ENCODE results near the gene ELP4. TPM values are rescaled to one million over a fixed set of nuclear protein-coding genes. Genes with fewer than 3 reads are reported as not detected.

The ELP4 gene
- total RNA-seq, 1 experiment from 2014 or later, result 21.4 TPM

DNA sequence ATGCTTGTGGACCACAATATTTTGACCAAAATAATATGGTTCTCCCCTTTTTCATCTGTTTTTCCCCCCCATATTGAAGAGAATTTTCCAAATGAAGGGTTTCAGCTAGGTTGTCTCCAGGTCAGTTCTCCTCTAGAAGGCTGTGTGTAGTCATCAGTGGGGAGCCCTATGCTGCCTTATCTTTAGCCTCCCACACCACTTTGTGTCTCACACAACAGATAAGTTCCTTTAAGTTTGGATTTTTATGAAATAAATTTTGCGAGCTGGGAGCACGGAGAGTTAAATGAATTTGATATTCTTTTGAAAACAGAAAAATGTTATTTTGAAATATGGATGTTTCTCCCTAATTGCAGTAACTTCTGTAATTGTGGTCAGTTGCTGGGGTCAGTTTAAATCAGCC, 272.7 kb downstream of the ELP4 start:
- Histone ChIP-seq H3K36me3 (ENCODE audit: control insufficient read depth in 1 of 2, insufficient read depth in 2 of 2, low read length in 2 of 2) (no peaks in the 10 kb centered on the region), H3K27me3 (ENCODE audit: insufficient read depth, low read length) (no peaks in the 10 kb centered on the region), H3K79me2 (ENCODE audit: insufficient read depth, low read length) (no peaks in the 10 kb centered on the region), H3K27ac (ENCODE audit: low read depth, low read length) (no peak overlapping the region), H3K9me3 (ENCODE audit: control insufficient read depth in 1 of 2, insufficient read depth in 1 of 2, low read depth in 1 of 2, low read length in 2 of 2) (no peaks in the 10 kb centered on the region), H2AFZ (ENCODE audit: low read depth, low read length, poor library complexity, severe bottlenecking) (no peak overlapping the region), H3K4me1 (ENCODE audit: control insufficient read depth in 1 of 2, insufficient read depth in 2 of 2, low read length in 2 of 2) (no peaks in the 10 kb centered on the region), H4K20me1 (ENCODE audit: insufficient read depth) (no peaks in the 10 kb centered on the region), H3K4me2 (ENCODE audit: low read length) (no peak overlapping the region), H3K4me3 (replicated peaks in 1 of 2; ENCODE audit: low read depth in 1 of 2, low read length in 2 of 2) (no peak overlapping the region), H3K9ac (ENCODE audit: low read length) (no peak overlapping the region), H3K9me2 (ENCODE audit: insufficient read depth) (no peaks in the 10 kb centered on the region)
- ChIA-PET CTCF (no interaction called here), RAD21 (ENCODE audit: low non-redundant PET in 1 of 2, low total read pairs in 2 of 2, uncharacterized antibody in 2 of 2, unreplicated experiment in 2 of 2) (no interaction called here), POLR2A (no interaction called here)
- BruUV-seq (replicated peaks), result no TSS peak
- TF ChIP-seq, protein P1, sequence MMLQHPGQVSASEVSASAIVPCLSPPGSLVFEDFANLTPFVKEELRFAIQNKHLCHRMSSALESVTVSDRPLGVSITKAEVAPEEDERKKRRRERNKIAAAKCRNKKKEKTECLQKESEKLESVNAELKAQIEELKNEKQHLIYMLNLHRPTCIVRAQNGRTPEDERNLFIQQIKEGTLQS (IDR thresholded peaks at IDR 0.05), result no peak
- TF ChIP-seq POLR2AphosphoS5 (IDR thresholded peaks at IDR 0.05; ENCODE audit: low read depth, low read length), result no peak
- no peak for TF ChIP-seq CEBPB (IDR thresholded peaks at IDR 0.05; ENCODE audit: low read depth)
- TF ChIP-seq JUND (IDR thresholded peaks at IDR 0.05), result no peak
- no peak for TF ChIP-seq RAD21 (IDR thresholded peaks at IDR 0.05; ENCODE audit: low read depth)
- no peak for TF ChIP-seq TCF7L2 (IDR thresholded peaks at IDR 0.05; ENCODE audit: borderline replicate concordance, extremely low read depth, insufficient read depth, insufficient read length)
- intact Hi-C loops (cut with micrococcal nuclease), result no loop called here
- ATAC-seq, result no peak
- DNase-seq (ENCODE audit: low read depth, low spot score), result no peak

DNA sequence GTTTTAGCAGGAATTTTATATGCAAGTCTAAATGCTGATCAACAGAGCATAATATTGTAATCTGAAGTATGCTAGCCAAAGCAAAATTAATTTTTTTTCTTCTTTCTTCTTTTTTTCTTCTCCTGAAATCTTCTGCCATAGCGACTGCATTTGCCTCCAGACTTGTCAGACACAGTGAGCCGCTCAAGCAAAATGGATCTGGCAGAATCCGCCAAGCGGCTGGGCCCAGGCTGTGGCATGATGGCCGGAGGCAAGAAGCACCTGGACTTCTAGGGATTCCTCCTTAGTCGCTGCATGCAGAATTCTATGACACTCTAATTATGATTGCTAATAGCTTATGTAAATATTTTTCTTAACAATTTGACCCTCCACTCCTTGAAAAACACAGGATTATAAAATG, 273.7 kb downstream of the ELP4 start:
- Histone ChIP-seq H3K36me3 (ENCODE audit: control insufficient read depth in 1 of 2, insufficient read depth in 2 of 2, low read length in 2 of 2) (no peaks in the 10 kb centered on the region), H3K9ac (ENCODE audit: low read length) (no peak overlapping the region), H2AFZ (ENCODE audit: low read depth, low read length, poor library complexity, severe bottlenecking) (no peak overlapping the region), H3K27me3 (ENCODE audit: insufficient read depth, low read length) (no peaks in the 10 kb centered on the region), H3K27ac (ENCODE audit: low read depth, low read length) (no peak overlapping the region), H3K4me2 (ENCODE audit: low read length) (no peak overlapping the region), H3K4me1 (ENCODE audit: control insufficient read depth in 1 of 2, insufficient read depth in 2 of 2, low read length in 2 of 2) (no peaks in the 10 kb centered on the region), H3K9me2 (ENCODE audit: insufficient read depth) (no peaks in the 10 kb centered on the region), H4K20me1 (ENCODE audit: insufficient read depth) (no peaks in the 10 kb centered on the region), H3K79me2 (ENCODE audit: insufficient read depth, low read length) (no peaks in the 10 kb centered on the region), H3K4me3 (replicated peaks in 1 of 2; ENCODE audit: low read depth in 1 of 2, low read length in 2 of 2) (no peak overlapping the region), H3K9me3 (ENCODE audit: control insufficient read depth in 1 of 2, insufficient read depth in 1 of 2, low read depth in 1 of 2, low read length in 2 of 2) (no peaks in the 10 kb centered on the region)
- ChIA-PET CTCF (no interaction called here), POLR2A (no interaction called here), RAD21 (ENCODE audit: low non-redundant PET in 1 of 2, low total read pairs in 2 of 2, uncharacterized antibody in 2 of 2, unreplicated experiment in 2 of 2) (no interaction called here)
- intact Hi-C loops (cut with micrococcal nuclease), result no loop called here
- no TSS peak for BruUV-seq (replicated peaks)
- ATAC-seq (no peak), DNase-seq (ENCODE audit: low read depth, low spot score) (no peak)
- TF ChIP-seq CBX3 (IDR thresholded peaks at IDR 0.05; ENCODE audit: low read depth), result no peak
- TF ChIP-seq, protein P1 (IDR thresholded peaks at IDR 0.05), result no peak
- TF ChIP-seq RAD21 (IDR thresholded peaks at IDR 0.05; ENCODE audit: low read depth), result no peak
- TF ChIP-seq, protein P2, sequence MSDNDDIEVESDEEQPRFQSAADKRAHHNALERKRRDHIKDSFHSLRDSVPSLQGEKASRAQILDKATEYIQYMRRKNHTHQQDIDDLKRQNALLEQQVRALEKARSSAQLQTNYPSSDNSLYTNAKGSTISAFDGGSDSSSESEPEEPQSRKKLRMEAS (IDR thresholded peaks at IDR 0.05), result no peak
- TF ChIP-seq, protein P3, sequence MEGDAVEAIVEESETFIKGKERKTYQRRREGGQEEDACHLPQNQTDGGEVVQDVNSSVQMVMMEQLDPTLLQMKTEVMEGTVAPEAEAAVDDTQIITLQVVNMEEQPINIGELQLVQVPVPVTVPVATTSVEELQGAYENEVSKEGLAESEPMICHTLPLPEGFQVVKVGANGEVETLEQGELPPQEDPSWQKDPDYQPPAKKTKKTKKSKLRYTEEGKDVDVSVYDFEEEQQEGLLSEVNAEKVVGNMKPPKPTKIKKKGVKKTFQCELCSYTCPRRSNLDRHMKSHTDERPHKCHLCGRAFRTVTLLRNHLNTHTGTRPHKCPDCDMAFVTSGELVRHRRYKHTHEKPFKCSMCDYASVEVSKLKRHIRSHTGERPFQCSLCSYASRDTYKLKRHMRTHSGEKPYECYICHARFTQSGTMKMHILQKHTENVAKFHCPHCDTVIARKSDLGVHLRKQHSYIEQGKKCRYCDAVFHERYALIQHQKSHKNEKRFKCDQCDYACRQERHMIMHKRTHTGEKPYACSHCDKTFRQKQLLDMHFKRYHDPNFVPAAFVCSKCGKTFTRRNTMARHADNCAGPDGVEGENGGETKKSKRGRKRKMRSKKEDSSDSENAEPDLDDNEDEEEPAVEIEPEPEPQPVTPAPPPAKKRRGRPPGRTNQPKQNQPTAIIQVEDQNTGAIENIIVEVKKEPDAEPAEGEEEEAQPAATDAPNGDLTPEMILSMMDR (IDR thresholded peaks at IDR 0.05 in 2 of 3, conservative IDR thresholded peaks at IDR 0.05 in 1 of 3; ENCODE audit: borderline replicate concordance in 1 of 3, insufficient read depth in 1 of 3, low read depth in 2 of 3, low read length in 2 of 3), result no peak
- TF ChIP-seq, protein P4, sequence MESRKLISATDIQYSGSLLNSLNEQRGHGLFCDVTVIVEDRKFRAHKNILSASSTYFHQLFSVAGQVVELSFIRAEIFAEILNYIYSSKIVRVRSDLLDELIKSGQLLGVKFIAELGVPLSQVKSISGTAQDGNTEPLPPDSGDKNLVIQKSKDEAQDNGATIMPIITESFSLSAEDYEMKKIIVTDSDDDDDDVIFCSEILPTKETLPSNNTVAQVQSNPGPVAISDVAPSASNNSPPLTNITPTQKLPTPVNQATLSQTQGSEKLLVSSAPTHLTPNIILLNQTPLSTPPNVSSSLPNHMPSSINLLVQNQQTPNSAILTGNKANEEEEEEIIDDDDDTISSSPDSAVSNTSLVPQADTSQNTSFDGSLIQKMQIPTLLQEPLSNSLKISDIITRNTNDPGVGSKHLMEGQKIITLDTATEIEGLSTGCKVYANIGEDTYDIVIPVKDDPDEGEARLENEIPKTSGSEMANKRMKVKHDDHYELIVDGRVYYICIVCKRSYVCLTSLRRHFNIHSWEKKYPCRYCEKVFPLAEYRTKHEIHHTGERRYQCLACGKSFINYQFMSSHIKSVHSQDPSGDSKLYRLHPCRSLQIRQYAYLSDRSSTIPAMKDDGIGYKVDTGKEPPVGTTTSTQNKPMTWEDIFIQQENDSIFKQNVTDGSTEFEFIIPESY (IDR thresholded peaks at IDR 0.05; ENCODE audit: extremely low read depth, insufficient replicate concordance, low read length), result no peak
- no peak for TF ChIP-seq SP1 (IDR thresholded peaks at IDR 0.05; ENCODE audit: low read depth)
- no peak for TF ChIP-seq EZH2phosphoT487 (IDR thresholded peaks at IDR 0.05; ENCODE audit: borderline replicate concordance)
- no peak for TF ChIP-seq SRF (IDR thresholded peaks at IDR 0.05; ENCODE audit: low read depth)
- no peak for TF ChIP-seq ZNF274 (IDR thresholded peaks at IDR 0.05; ENCODE audit: low read depth, low read length)
- TF ChIP-seq ZFX (IDR thresholded peaks at IDR 0.05), result no peak
- TF ChIP-seq SIN3A (IDR thresholded peaks at IDR 0.05; ENCODE audit: low read depth), result no peak
- TF ChIP-seq POLR2AphosphoS5 (IDR thresholded peaks at IDR 0.05; ENCODE audit: low read depth, low read length), result no peak
- no peak for TF ChIP-seq FOSL1 (IDR thresholded peaks at IDR 0.05; ENCODE audit: low read depth)

Measured in HCT116 (cell line).